ENCODE measurements around the gene WFIKKN2. TPM values are rescaled to one million over a fixed set of nuclear protein-coding genes. Genes with fewer than 3 reads are reported as not detected.

WFIKKN2 gene
- total and polyA plus RNA-seq, 2 experiments from 2014 or later: 0.34 TPM; not detected in 1

DNA sequence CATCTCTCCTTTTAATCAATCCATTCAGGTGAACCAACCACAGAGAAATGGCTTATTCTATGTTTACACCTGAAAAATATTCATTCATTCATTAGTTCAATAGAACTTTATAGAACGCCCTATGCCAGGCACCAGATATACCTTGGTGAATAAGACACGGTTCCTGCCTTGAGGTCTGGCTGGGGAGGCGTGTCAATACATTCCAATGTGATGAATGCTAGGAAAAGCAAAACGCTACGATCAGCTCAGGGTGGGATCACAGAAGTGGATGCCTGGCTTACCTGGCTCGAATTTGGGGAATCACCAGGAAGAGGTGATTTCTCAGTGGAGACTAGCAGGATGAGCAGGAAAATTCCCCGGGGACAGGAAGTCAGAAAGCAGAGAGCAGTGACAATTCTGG, 17.5 kb upstream of the WFIKKN2 start:
- TF ChIP-seq, protein P1, sequence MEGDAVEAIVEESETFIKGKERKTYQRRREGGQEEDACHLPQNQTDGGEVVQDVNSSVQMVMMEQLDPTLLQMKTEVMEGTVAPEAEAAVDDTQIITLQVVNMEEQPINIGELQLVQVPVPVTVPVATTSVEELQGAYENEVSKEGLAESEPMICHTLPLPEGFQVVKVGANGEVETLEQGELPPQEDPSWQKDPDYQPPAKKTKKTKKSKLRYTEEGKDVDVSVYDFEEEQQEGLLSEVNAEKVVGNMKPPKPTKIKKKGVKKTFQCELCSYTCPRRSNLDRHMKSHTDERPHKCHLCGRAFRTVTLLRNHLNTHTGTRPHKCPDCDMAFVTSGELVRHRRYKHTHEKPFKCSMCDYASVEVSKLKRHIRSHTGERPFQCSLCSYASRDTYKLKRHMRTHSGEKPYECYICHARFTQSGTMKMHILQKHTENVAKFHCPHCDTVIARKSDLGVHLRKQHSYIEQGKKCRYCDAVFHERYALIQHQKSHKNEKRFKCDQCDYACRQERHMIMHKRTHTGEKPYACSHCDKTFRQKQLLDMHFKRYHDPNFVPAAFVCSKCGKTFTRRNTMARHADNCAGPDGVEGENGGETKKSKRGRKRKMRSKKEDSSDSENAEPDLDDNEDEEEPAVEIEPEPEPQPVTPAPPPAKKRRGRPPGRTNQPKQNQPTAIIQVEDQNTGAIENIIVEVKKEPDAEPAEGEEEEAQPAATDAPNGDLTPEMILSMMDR (IDR thresholded peaks at IDR 0.05; ENCODE audit: low read depth, low read length): no peak
- DNase-seq (ENCODE audit: low read depth in 1 of 2, low spot score in 1 of 2): no peak

DNA sequence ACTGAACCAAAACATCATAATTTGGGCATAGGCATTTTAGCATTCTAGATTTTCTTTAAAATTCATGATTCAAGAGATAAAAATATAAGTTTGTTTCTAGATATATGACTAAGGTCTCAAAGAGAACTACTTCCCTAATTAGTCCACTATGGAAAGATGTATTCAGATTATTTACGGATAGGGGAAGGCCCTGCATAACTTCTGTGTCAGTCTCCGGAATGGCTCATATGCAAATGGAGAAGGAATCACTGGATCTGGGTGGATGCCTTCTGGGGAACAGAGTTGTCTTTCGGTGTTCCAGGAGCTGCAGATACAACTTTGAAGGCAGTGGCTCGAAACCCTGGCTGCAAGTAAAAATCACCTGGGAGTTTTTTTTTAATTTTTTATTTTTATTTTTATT, 17.1 kb upstream of the WFIKKN2 start:
- no peaks in the 10 kb centered on the region for H3K4me1 ChIP-seq (ENCODE audit: low read depth)
- H3K9me3 ChIP-seq (ENCODE audit: low read depth): no peaks in the 10 kb centered on the region
- H3K4me3 ChIP-seq: no peak overlapping the region
- DNase-seq (ENCODE audit: low read depth in 1 of 2, low spot score in 1 of 2): no peak
- no peaks in the 10 kb centered on the region for H3K27me3 ChIP-seq
- H3K27ac ChIP-seq: no peak overlapping the region
- H3K36me3 ChIP-seq: no peaks in the 10 kb centered on the region
- TF ChIP-seq, protein P1 (IDR thresholded peaks at IDR 0.05; ENCODE audit: low read depth, low read length): no peak

More for the DNA sequence above, 17.5 kb upstream of the WFIKKN2 start:
- no peaks in the 10 kb centered on the region for H3K4me1 ChIP-seq (ENCODE audit: low read depth)
- no peaks in the 10 kb centered on the region for H3K36me3 ChIP-seq
- H3K27ac ChIP-seq: no peak overlapping the region
- no peaks in the 10 kb centered on the region for H3K9me3 ChIP-seq (ENCODE audit: low read depth)
- no peaks in the 10 kb centered on the region for H3K27me3 ChIP-seq
- no peak overlapping the region for H3K4me3 ChIP-seq

DNA sequence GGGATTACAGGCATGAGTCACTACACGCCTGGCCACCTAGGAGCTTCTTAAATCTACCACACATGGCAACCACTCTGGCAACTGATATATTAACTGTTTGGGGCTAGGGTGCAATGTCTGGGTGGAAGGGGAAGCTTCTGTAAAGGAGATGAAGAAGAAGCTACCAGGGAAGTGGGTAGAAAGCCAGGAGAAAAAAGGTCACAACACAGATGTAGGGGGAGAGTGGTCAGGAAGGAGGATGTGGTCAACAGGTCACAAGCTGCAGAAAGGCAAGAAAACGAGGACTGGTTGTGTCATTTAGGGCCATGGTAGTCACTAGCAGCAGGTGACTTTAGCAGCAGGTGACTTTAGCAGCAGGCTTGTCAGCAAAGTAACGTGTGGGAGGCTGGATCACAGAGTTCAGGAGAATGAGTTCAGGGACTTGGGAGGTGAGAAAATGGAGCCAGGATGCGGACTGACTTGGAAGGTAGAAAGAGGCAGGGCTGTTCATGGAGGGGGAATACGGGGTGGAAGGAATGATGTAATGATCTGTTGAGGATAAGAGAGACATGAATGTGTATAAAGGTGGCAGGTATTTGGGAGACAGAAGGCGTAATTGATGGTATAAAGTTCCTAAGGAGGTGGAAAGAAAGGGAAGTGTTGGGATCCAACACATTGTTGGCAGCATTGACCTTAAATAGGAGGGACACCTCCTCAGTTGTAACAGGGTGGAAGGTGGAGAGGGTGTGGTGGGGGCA, 16.3 kb upstream of the WFIKKN2 start:
- no peak for DNase-seq (ENCODE audit: low read depth in 1 of 2, low spot score in 1 of 2)
- H3K36me3 ChIP-seq: no peaks in the 10 kb centered on the region
- H3K27me3 ChIP-seq: no peaks in the 10 kb centered on the region
- H3K9me3 ChIP-seq (ENCODE audit: low read depth): no peaks in the 10 kb centered on the region
- H3K27ac ChIP-seq: no peak overlapping the region
- no peaks in the 10 kb centered on the region for H3K4me1 ChIP-seq (ENCODE audit: low read depth)
- TF ChIP-seq, protein P1 (IDR thresholded peaks at IDR 0.05; ENCODE audit: low read depth, low read length): no peak
- H3K4me3 ChIP-seq: no peak overlapping the region

DNA sequence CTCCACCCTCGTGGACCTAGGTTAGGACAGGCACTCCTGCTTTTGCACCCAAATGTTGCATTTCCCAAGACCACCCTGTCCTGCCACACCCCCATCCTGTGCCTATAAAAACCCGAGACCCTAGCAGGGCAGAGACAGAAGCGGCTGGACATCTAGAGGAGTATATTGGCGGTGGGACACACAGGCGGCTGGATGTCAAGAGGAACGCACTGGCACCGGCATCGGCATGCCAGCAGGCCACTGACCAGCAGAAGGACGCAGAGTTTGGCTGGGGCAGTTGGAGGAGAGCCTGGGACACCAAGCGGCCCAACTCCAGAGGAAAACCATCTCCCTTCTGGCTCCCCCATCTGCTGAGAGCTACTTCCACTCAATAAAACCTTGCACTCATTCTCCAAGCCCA, 14.7 kb upstream of the WFIKKN2 start:
- DNase-seq (ENCODE audit: low read depth in 1 of 2, low spot score in 1 of 2): no peak
- Histone ChIP-seq H3K9me3 (ENCODE audit: low read depth) (no peaks in the 10 kb centered on the region), H3K27me3 (no peaks in the 10 kb centered on the region), H3K4me3 (no peak overlapping the region), H3K36me3 (no peaks in the 10 kb centered on the region), H3K27ac (no peak overlapping the region), H3K4me1 (ENCODE audit: low read depth) (no peaks in the 10 kb centered on the region)
- TF ChIP-seq, protein P1 (IDR thresholded peaks at IDR 0.05; ENCODE audit: low read depth, low read length): no peak

DNA sequence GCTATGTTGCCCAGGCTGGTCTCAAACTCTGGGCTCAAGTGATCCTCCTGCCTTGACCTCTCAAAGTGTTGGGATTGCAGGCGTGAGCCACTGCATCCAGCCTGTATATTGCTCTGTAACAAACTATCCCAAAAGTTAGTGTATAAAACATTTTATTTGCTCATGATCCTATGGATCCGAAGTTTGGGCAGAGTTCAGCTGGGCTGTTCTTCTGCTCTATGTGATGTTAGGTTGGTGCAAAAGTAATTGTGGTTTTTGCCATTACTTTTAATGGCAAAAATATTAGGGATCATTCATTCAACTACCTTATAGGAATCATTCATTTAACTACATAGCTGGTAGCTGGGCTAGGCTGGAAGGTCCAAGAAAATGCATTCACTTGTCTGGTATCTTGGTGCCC, 12.8 kb upstream of the WFIKKN2 start:
- no peaks in the 10 kb centered on the region for H3K9me3 ChIP-seq (ENCODE audit: low read depth)
- TF ChIP-seq, protein P1 (IDR thresholded peaks at IDR 0.05; ENCODE audit: low read depth, low read length): no peak
- H3K27ac ChIP-seq: no peak overlapping the region
- H3K27me3 ChIP-seq: no peaks in the 10 kb centered on the region
- no peaks in the 10 kb centered on the region for H3K4me1 ChIP-seq (ENCODE audit: low read depth)
- no peak overlapping the region for H3K4me3 ChIP-seq
- H3K36me3 ChIP-seq: no peaks in the 10 kb centered on the region
- no peak for DNase-seq (ENCODE audit: low read depth in 1 of 2, low spot score in 1 of 2)

Measured in cardiac muscle cell (in vitro differentiated cells and primary cell).